ENCODE data around the gene PIK3IP1.
"Not testable (repeated sequence)": the region's sequence is repeated elsewhere in the genome, so short reads cannot be mapped to it uniquely, and the experiment has no call there.

Gene PIK3IP1

GRCh38 chr22:31292236-31292989, at the start of gene PIK3IP1:
Gene PIK3IP1 (minus strand): TSS chr22:31292488. CDS start chr22:31292344, 144 bp downstream.
- DNase-seq (ENCODE audit: low spot score) = peak; percentile 87

DNA sequence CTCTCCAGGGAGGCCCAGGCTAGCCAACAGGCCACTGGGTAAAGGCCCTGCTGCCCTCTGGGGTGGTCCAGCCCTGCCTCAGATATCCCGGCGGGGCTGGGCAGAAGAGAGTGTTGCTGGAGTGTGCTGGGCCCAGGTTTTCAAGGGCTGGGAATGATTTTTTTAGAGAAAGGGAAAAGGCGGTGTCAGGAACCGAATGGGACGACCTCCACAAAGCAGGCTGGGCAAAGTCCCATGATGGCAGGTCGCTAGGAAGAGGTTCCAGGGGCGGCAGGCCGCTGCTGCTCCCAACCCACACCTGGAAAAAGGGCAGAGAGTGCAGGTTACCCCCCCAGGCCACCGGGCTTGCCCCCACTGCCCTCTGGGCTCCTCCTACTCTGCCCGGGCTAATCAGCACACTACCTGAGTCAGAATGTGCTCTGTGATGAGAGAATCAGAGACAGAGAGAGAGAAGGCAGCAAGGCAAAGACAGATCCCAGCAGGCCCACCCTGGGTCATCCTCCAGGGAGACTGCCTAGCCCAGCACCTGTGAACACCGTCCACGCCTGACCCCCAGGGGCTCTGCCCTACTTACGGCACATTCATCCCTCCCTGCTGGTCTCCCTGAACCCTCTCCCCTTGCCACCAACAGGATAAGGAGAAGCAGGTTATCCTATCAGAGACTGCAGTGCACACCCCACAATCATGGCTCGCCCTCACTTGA, 49.2 kb upstream of the PIK3IP1 start:
- no peak for DNase-seq (ENCODE audit: low spot score)

DNA sequence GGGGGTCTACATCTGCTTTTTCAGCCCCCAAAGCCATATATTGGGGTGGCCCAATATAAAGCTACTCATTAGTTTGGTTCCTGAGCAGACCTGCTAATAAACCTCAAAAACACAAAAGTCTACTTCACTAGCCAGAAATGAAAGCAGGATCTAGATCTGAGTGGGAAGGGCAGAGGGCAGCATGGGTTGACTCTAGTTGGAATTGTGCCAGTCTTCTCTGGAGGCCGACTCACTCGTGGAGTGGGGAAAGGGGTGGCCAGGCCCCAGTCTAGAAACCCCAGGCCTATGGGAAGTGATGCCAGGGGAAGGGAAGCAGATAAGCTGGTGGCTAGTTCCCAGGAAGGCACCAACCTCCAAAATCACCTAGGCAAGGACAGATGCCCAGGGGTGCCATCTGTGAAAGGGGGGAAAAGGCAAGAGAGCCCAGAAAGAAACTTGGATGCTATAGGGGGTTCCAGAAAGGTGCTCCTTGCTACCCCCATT, 48.5 kb upstream of the PIK3IP1 start:
- DNase-seq (ENCODE audit: low spot score) = no peak

GRCh38 chr22:31340360-31340759, 48.1 kb upstream of the PIK3IP1 start:
- DNase-seq (ENCODE audit: low spot score) = no peak

- no peak for DNase-seq (ENCODE audit: low spot score)
Observed at GRCh38 chr22:31339148-31339832, 47.0 kb upstream of the PIK3IP1 start.

GRCh38 chr22:31337178-31337577, 44.9 kb upstream of the PIK3IP1 start:
- no peak for DNase-seq (ENCODE audit: low spot score)

GRCh38 chr22:31334329-31334728, 42.0 kb upstream of the PIK3IP1 start:
- no peak for DNase-seq (ENCODE audit: low spot score)

DNA sequence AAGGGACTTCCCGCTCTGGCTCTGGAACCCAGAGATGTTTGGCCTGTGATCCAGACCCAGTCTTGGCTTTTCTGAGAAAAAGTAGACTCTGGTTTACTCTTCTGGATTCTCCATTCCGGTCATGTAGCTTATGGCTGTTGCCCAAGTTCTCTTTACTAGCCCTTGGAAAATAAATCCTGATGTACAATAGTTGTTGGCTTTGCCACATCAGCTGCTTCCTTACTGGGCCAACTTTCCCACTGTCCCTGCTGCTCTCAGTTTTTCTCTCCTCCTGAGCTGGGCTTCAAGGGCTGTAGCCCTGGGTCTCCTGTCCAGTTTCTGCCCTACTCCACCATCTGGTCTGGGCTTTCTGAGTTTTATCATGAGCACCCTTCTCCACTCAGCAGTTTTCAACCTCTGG, 41.4 kb upstream of the PIK3IP1 start:
- DNase-seq (ENCODE audit: low spot score) = no peak

GRCh38 chr22:31332886-31333285, 40.6 kb upstream of the PIK3IP1 start:
- peak; percentile 30 for DNase-seq (ENCODE audit: low spot score)

DNA sequence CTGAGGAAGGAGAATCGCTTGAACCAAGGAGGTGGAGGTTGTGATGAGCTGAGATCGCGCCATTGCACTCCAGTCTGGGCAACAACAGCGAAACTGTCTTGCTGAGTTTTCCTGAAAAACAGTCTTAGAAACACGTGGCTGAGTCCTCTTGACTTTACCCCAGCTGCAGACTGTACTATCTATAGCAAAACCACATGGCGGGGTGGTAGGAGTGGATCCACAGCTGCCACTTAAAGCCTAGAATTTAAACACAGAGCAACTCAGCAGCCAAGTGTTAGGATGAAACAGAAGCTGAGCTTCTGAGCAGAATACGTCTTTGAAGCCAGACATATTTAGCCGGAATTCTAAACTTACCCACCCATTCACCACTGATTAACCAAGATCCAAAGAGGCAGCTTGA, 39.7 kb upstream of the PIK3IP1 start:
- DNase-seq (ENCODE audit: low spot score) = no peak

DNA sequence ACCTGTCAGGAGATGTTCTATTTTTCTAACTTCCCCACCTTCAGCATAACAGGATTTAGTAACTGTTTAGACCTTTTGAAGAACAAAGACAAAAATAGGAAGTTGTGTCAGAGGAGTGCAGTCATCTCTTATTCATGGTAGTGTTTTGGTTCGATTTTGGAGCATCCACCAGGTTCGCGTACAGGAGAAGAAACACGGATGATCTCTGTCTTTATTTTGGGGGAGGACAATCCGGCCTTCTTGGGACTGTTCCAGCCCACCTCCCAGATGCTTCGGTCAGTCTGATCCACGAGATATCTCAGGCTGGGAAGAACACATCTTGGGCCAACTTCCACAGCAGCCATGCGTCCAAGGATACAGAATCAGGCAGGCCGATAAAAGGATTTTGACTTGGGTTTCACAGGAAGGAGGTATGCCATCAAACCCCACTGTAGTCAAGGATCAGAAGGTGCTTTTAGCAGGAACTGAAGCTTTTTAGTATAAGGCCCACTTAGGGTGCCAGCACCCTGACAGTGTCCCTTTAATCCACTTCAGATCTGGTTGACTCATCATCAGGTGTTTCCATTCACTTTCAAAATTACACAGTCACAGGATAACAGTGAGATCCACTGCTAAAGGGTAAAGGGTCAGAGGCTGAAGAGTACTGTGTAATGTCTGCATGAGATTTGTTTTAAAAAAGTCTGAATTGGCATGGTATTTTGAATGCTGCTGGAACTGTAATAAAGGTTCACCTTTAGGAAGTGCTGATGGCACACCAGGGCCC, 37.3 kb upstream of the PIK3IP1 start:
- no peak for DNase-seq (ENCODE audit: low spot score)

GRCh38 chr22:31329029-31329428, 36.7 kb upstream of the PIK3IP1 start:
- DNase-seq (ENCODE audit: low spot score) = no peak

GRCh38 chr22:31328544-31328960, 36.3 kb upstream of the PIK3IP1 start:
- no peak for DNase-seq (ENCODE audit: low spot score)

GRCh38 chr22:31327806-31328543, 35.7 kb upstream of the PIK3IP1 start:
- no peak for DNase-seq (ENCODE audit: low spot score)

- DNase-seq (ENCODE audit: low spot score) = no peak
Observed at GRCh38 chr22:31326877-31327276, 34.6 kb upstream of the PIK3IP1 start.

DNA sequence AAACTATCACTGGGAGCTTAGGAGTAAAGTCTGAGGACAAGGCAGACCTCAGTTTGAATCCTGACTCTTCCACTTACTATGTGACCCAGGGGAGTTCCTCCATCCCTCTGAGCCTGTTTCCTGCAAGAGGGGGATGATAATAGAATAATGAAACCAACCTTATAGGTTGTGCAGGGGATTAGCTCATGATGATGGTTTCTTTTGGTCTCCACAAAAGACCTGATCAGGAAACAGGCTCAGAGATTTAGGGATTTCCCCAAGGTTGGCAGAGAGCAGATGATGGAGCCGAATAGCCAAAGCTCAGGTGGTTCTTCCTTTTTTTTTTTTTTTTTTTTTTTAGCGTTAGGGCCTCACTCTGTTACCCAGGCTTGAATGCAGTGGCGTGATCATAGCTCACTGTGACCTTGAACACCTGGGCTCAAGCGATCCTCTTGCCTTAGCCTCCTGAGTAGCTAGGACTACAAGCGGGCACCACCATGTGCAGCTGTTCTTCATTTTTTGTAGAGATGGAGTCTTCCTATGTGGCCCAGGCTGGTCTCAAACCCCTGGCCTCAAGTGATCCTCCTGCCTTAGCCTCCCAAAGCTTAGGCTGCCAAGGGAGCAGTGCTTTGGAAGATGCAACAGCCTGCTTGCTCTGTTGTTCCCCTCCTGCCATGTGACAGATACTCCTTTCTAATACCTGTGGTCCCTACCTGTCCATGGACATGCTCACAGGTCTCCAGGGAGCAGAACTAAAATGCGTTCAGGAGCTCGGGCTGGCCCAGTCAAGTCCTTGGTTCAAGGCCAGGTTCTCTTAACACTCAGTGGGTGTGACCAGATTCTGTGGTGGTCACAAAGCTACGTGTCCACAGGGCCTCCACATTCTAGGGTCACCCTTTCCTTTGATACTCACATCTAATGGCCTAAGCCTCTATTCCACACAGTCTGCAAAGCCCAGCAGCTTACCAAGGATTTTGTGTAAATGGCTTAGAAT, 31.6 kb upstream of the PIK3IP1 start:
- no peak for DNase-seq (ENCODE audit: low spot score)

DNA sequence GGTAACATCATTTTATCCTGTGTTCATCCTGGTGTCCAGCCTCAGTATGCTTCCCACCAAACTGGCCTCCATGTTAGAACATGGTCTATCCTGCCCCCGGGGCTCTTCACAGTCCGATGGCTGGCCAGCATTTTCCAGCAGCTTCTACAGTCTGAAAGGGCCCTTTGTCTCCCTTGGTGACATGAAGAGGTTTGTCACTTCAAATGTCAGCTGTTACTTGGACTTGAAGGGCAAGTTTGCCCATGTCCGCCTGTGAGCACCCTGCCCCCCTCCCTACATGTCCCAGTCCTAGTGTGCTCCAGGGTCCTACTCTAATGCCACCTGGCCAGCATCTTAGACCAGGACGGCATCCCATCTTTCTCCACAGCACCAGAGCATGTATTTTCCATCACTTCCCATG, 29.1 kb upstream of the PIK3IP1 start:
- DNase-seq (ENCODE audit: low spot score) = no peak

DNA sequence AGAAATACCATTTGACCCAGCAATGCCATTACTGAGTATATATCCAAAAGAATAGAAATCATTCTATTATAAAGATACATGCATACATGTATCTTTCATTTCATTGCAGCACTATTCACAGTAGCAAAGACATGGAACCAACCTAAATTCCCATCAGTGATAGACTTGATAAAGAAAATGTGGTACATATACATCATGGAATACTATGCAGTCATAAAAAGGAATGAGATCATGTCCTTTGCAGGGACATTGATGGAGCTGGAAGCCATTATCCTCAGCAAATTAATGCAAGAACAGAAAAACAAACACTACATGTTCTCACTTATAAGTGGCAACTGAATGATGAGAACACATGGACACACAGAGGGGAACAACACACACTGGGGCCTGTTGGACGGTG, 21.9 kb upstream of the PIK3IP1 start:
- not testable (repeated sequence) for DNase-seq (ENCODE audit: low spot score)

GRCh38 chr22:31313366-31314147, 21.3 kb upstream of the PIK3IP1 start:
- peak; percentile 86 for DNase-seq (ENCODE audit: low spot score)

Measured in GM03348 (cell line).